Dendritic cell treated with granulocyte-macrophage colony-stimulating factor and Interleukin-4, amounts not matched to agents 40 ng/mL and 50 ng/mL, for 4 days (primary cell): Measurements from ENCODE around the gene GREB1.

Experiments used
- H3K27ac Mint-ChIP-seq: one replicate; pipeline ENCODE4 v1.8.0; 2022; ENCODE audit warnings: mild to moderate bottlenecking, mixed read lengths
- H3K27me3 Mint-ChIP-seq: one replicate; pipeline ENCODE4 v1.8.0; 2022; ENCODE audit warnings: mild to moderate bottlenecking, mixed read lengths
- H3K36me3 Mint-ChIP-seq: one replicate; pipeline ENCODE4 v1.8.0; 2022; ENCODE audit warnings: low read depth, mixed read lengths
- H3K4me1 Mint-ChIP-seq: one replicate; pipeline ENCODE4 v1.8.0; 2022; ENCODE audit warnings: low read depth, mixed read lengths
- H3K4me3 Mint-ChIP-seq: one replicate; pipeline ENCODE4 v1.8.0; 2022; ENCODE audit warnings: mild to moderate bottlenecking, moderate library complexity, mixed read lengths
- H3K9me3 Mint-ChIP-seq: one replicate; pipeline ENCODE4 v1.8.0; 2022; ENCODE audit warnings: mixed read lengths
- intact Hi-C: fragments of 100-400 bp; cut with micrococcal nuclease; formaldehyde crosslinking; loops from one replicate; pipeline ENCODE4 v1.15.0; 2022

Gene GREB1

DNA sequence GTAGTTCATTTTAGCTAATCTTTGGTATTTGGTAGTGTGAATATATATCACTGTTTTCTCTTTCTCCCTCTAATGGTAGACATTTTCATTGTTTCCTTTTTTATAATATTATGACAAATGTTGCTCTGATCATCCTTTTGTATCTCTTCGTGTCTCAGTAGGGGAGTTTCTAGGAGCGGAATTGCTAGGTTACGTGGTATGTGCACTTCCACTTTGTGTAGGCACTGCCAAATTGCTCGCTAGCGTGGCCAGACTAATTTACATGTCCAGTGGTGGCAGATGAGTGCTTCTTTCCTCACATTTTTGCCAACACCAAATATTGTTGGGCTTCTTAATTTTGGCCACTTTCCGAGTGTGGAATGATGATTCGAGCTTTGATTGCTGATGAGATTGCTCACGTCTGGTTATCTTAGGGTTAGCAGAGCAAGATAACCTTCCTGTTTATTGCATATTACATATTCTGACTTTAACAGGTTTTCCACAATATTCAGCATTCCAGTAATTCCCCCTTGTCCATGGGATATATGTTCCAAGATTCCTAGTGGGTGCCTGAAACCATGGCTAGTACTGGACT, 30.4 kb upstream of the GREB1 start:
- H3K36me3 Mint-ChIP-seq, result no peaks in the 10 kb centered on the region
- H3K27me3 Mint-ChIP-seq, result peaks cover 29% of the 10 kb centered on the region
- peaks cover 8% of the 10 kb centered on the region for H3K4me1 Mint-ChIP-seq
- no peak overlapping the region for H3K4me3 Mint-ChIP-seq
- intact Hi-C loops, result no loop called here
- H3K27ac Mint-ChIP-seq, result no peak overlapping the region
- H3K9me3 Mint-ChIP-seq, result no peaks in the 10 kb centered on the region

DNA sequence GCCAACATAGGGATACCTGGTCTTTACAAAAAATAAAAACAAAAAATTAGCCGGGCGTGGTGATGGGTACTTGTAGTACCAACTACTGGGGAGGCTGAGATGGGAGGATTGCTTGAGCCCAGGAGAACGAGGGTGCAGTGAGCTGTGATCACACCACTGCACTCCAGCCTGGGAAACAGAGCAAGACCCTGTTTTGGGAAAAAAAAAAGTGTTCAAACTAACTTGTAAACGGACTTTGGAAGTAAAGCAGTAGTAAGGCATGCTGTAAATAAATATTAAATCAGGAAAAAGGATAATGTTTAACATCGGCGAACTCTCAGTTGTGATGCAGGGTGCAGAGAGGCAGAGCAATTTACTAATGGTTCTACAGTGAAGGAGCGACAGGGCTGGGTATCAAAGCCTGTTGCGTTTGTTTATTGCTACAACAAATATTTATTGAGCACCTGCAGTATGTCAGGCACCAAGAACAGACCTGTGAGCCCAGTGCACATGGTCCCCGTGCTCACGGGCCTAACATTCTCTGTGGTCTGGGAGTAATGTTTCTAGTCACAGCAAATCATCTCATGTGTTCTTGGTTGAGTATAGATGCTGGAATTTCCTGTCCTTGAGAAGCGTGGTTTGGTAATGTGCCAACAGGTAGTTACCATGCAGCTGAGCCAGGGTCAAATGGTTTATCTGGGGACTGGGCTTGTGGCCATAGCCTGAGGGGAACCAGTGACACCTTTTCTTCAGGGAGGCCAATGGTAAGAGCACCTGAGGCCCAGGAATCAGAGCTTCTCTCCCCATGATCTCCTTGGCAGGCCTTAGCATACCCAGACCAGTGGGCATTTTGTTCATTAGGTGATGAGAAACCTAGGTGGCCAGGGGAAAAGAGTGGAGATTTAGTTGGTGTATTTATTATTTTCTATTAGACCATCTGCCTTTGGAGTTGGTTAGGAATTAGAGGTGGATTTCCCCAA, 27.9 kb upstream of the GREB1 start:
- Mint-ChIP-seq H3K27ac (no peak overlapping the region), H3K36me3 (no peaks in the 10 kb centered on the region), H3K27me3 (peaks cover 18% of the 10 kb centered on the region), H3K4me1 (peaks cover 3% of the 10 kb centered on the region), H3K4me3 (no peak overlapping the region), H3K9me3 (no peaks in the 10 kb centered on the region)
- intact Hi-C loops, result no loop called here

GRCh38 chr2:11506611-11506969, 27.3 kb upstream of the GREB1 start:
- intact Hi-C loops, result no loop called here
- Mint-ChIP-seq H3K36me3 (no peaks in the 10 kb centered on the region), H3K27ac (no peak overlapping the region), H3K9me3 (no peaks in the 10 kb centered on the region), H3K4me3 (no peak overlapping the region), H3K27me3 (peaks cover 18% of the 10 kb centered on the region), H3K4me1 (peaks cover 6% of the 10 kb centered on the region)

DNA sequence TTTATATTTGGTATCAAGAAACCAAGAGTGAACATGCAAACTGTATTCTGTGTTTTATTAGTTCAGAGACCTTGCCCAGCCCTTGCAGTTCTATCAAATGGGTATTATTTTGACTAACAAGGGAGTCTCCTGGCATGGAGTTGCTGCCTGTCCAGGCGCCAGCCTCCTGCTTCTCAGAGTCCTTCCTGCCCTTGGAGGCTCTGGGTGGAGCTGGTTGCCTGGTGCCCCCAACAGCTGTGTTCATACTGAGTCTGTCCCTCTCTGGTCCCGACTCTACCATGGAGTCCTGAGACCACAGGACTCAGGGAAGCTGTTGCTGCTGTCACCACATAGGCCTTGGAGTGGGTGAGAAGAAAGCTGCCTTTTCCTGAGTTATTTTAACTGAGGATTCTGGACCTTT, 26.3 kb upstream of the GREB1 start:
- peaks cover 7% of the 10 kb centered on the region for H3K4me1 Mint-ChIP-seq

DNA sequence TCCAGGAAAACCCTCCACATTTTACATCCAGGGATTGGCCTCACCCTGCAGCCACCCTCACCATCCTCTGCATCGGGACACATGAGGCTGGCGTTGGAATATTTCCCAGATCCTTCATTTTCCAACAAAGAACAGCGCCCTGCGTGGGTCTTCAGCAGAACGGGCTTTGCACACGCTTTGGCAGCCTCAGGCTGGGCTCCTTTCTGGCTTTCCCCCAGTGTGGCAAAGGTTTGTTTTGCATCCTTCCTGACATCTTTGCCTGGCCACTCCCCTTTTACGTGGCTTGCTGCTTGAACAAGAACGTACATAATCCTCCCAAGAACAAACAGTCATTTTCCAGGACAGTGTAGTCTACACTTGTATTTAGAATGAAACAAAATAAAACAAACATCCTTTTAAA, 25.6 kb upstream of the GREB1 start:
- Mint-ChIP-seq H3K27ac (no peak overlapping the region), H3K36me3 (no peaks in the 10 kb centered on the region), H3K4me1 (peaks cover 7% of the 10 kb centered on the region), H3K27me3 (peaks cover 24% of the 10 kb centered on the region), H3K9me3 (no peaks in the 10 kb centered on the region), H3K4me3 (no peak overlapping the region)
- intact Hi-C loops, result no loop called here

More for the DNA sequence above, 26.3 kb upstream of the GREB1 start:
- Mint-ChIP-seq H3K27ac (no peak overlapping the region), H3K4me3 (no peak overlapping the region), H3K36me3 (no peaks in the 10 kb centered on the region), H3K9me3 (no peaks in the 10 kb centered on the region), H3K27me3 (peaks cover 20% of the 10 kb centered on the region)
- intact Hi-C loops, result no loop called here

DNA sequence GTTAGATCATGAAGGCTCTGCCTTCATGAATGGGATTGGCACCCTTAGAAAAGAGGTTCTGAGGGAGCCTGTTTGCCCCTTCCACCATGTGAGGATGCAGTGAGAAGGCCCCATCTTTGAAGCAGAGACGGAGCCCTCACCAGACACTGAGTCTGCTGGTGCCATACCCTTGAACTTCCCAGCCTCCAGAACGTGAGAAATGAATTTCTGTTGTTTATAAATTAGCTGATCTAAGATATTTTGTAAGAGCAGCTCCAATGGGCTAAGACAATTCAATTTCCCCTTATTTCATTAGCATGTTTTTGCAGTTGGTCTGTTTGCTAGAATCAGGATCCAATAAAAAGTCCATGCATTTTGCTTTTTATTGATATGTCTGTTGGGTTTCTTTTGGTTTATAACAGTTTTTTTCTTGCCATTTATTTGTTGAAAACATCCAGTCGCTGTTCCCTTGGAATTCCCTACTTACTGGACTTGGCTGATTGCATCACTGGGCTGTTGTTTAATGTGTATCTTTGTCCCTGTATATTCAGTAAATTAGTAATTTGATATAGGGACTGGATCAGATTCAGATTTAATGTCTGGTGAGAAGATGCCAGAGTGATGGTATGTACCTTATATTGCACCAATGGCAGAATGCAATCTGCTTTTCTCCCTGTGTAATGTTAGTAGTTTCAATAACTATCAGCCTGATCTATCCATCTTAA, 24.0 kb upstream of the GREB1 start:
- no peaks in the 10 kb centered on the region for H3K9me3 Mint-ChIP-seq

GRCh38 chr2:11512431-11512830, 21.4 kb upstream of the GREB1 start:
- peaks cover 34% of the 10 kb centered on the region for H3K27me3 Mint-ChIP-seq
- peaks cover 7% of the 10 kb centered on the region for H3K4me1 Mint-ChIP-seq
- H3K27ac Mint-ChIP-seq, result no peak overlapping the region
- intact Hi-C loops, result no loop called here
- H3K4me3 Mint-ChIP-seq, result no peak overlapping the region
- H3K36me3 Mint-ChIP-seq, result no peaks in the 10 kb centered on the region
- H3K9me3 Mint-ChIP-seq, result no peaks in the 10 kb centered on the region

More for the DNA sequence above, 24.0 kb upstream of the GREB1 start:
- intact Hi-C loops, result no loop called here
- Mint-ChIP-seq H3K27me3 (peaks cover 28% of the 10 kb centered on the region), H3K36me3 (no peaks in the 10 kb centered on the region), H3K4me1 (peaks cover 7% of the 10 kb centered on the region), H3K4me3 (no peak overlapping the region), H3K27ac (no peak overlapping the region)

DNA sequence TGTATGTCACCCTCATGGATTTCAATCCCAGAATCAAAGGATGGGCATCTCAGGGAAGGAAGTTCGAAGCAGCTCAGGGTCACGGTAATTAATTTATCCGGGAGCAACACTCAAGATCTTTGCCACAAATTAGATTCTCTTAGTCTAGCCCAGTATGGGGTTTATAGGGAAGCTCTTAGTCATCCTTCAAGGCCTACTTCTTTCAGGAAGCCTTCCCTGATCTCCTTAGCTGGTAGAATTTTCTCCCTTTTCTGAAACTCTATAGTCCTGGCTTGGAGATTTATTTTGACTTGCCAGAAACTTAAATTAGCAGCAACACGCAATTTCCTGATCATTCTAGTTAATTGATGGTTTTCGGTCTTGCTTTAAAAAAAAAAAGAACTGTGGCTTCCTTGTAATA, 20.5 kb upstream of the GREB1 start:
- peaks cover 34% of the 10 kb centered on the region for H3K27me3 Mint-ChIP-seq
- intact Hi-C loops, result no loop called here
- H3K9me3 Mint-ChIP-seq, result no peaks in the 10 kb centered on the region
- no peak overlapping the region for H3K27ac Mint-ChIP-seq
- H3K4me3 Mint-ChIP-seq, result no peak overlapping the region
- H3K36me3 Mint-ChIP-seq, result no peaks in the 10 kb centered on the region
- peaks cover 7% of the 10 kb centered on the region for H3K4me1 Mint-ChIP-seq

- H3K9me3 Mint-ChIP-seq, result no peaks in the 10 kb centered on the region
- intact Hi-C loops, result no loop called here
- H3K27ac Mint-ChIP-seq, result no peak overlapping the region
- peaks cover 7% of the 10 kb centered on the region for H3K4me1 Mint-ChIP-seq
- no peaks in the 10 kb centered on the region for H3K36me3 Mint-ChIP-seq
- H3K4me3 Mint-ChIP-seq, result no peak overlapping the region
- H3K27me3 Mint-ChIP-seq, result peaks cover 34% of the 10 kb centered on the region
These were observed 19.6 kb upstream of the GREB1 start for GRCh38 chr2:11514081-11514730.

GRCh38 chr2:11514904-11515303, 18.9 kb upstream of the GREB1 start:
- Mint-ChIP-seq H3K27me3 (peaks cover 34% of the 10 kb centered on the region), H3K4me1 (peaks cover 7% of the 10 kb centered on the region), H3K27ac (no peak overlapping the region), H3K9me3 (no peaks in the 10 kb centered on the region), H3K36me3 (no peaks in the 10 kb centered on the region), H3K4me3 (no peak overlapping the region)
- intact Hi-C loops, result no loop called here

DNA sequence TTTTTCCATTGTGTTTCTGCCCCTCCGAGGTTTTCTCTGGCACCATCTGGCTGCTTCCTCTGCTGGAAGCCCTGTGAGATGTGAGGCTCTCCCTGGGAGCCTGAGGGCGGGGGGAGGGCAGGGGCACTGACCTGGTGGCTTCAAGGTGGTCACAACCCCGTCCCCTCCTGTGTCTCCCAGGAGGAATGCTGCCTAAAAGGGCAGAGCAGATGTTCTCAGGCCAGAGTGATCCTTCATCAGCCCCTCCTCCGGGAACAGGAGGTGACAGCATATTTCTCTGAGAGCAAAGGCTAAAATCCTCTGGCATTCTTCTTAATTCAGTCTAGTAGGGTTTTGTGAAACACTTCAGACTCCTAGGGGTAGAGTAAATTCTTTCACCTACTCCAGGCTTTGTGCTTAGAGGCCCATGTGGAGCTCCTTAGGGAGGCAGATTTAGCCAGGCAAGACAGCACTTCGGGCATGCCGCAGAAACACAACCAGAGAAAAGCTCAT, 18.3 kb upstream of the GREB1 start:
- Mint-ChIP-seq H3K36me3 (no peaks in the 10 kb centered on the region), H3K4me1 (peaks cover 7% of the 10 kb centered on the region), H3K27me3 (peaks cover 34% of the 10 kb centered on the region), H3K4me3 (no peak overlapping the region), H3K27ac (no peak overlapping the region), H3K9me3 (no peaks in the 10 kb centered on the region)
- intact Hi-C loops, result no loop called here

GRCh38 chr2:11516984-11517648, 16.7 kb upstream of the GREB1 start:
- intact Hi-C loops, result no loop called here
- no peak overlapping the region for H3K27ac Mint-ChIP-seq
- H3K4me1 Mint-ChIP-seq, result no peaks in the 10 kb centered on the region
- H3K4me3 Mint-ChIP-seq, result no peak overlapping the region
- H3K9me3 Mint-ChIP-seq, result no peaks in the 10 kb centered on the region
- no peaks in the 10 kb centered on the region for H3K36me3 Mint-ChIP-seq
- peaks cover 28% of the 10 kb centered on the region for H3K27me3 Mint-ChIP-seq

- Mint-ChIP-seq H3K9me3 (no peaks in the 10 kb centered on the region), H3K27me3 (peaks cover 23% of the 10 kb centered on the region), H3K27ac (no peak overlapping the region), H3K4me3 (no peak overlapping the region), H3K36me3 (no peaks in the 10 kb centered on the region), H3K4me1 (no peaks in the 10 kb centered on the region)
- intact Hi-C loops, result no loop called here
These were observed 15.9 kb upstream of the GREB1 start for GRCh38 chr2:11517906-11518305.
